ENCODE results near the gene MGARP.

- TF ChIP-seq CTCF (conservative IDR thresholded peaks at IDR 0.05; ENCODE audit: low read length), result no peak
- TF ChIP-seq EZH2phosphoT487 (IDR thresholded peaks at IDR 0.05; ENCODE audit: borderline replicate concordance), result no peak
Observed at GRCh38 chr4:139312552-139313332, 32.7 kb upstream of the MGARP start.

Measured in Loucy (cell line).